ENCODE results near the gene UNC5CL. TPM values are rescaled to one million over a fixed set of nuclear protein-coding genes. Genes with fewer than 3 reads are reported as not detected.
"Not testable (repeated sequence)": the region's sequence is repeated elsewhere in the genome, so short reads cannot be mapped to it uniquely, and the experiment has no call there.

Gene UNC5CL
- total and polyA plus RNA-seq, 2 donors (not counting 1 experiment from before 2014, with no cell fraction given), result 4.5 to 4.7 TPM

DNA sequence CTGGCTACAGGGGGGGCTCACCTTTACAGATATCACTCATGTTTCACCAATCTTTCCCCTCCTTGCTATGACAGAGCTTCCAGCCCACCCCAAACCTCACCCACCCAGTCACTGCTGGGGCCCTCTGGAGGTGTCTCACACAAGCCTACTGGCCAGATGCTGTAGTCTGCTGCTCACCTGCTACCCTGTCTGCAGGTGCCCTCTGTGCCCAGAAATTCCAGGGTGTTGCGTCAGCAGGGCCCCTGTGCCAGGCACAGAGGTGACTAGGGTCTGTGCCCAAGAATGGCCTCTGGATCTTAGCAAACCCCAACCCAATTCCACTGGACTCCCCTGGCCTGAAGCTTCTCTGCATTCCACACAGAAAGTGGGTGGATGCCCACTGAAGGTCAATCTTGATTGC, 21.4 kb downstream of the UNC5CL start:
- no peaks in the 10 kb centered on the region for H3K4me1 Mint-ChIP-seq
- H3K4me2 ChIP-seq (replicated peaks; ENCODE audit: low read depth, low read length, poor library complexity, severe bottlenecking), result no peak overlapping the region
- no peak overlapping the region for H3K27ac Mint-ChIP-seq
- ATAC-seq (ENCODE audit: low read depth), result no peak
- H3K9ac ChIP-seq (ENCODE audit: low read length), result no peak overlapping the region
- H3K4me3 Mint-ChIP-seq, result no peak overlapping the region
- H3K9me3 ChIP-seq (ENCODE audit: control extremely low read depth in 1 of 3, control insufficient read depth in 2 of 3, insufficient read depth in 1 of 3, low read length in 2 of 3), result peaks cover 0 to 8% (median 0%) of the 10 kb centered on the region in 3 donors
- peaks cover 7% of the 10 kb centered on the region for H3K27me3 Mint-ChIP-seq
- ChIA-PET POLR2A (no interaction called here), CTCF (interaction anchor here (4.3 kb wide), 1 partner anchor 10 kb away, joined by 24 read pairs; no protein-coding TSS in a partner anchor)
- H3K27ac ChIP-seq (ENCODE audit: low read length in 2 of 2), result no peak overlapping the region
- H3K9me3 Mint-ChIP-seq (ENCODE audit: insufficient read depth), result no peaks in the 10 kb centered on the region
- H4K20me1 ChIP-seq (ENCODE audit: control insufficient read depth, insufficient read depth, low read length, poor library complexity, severe bottlenecking), result no peaks in the 10 kb centered on the region
- H3K36me3 ChIP-seq (replicated peaks in 1 of 2; ENCODE audit: control extremely low read depth in 1 of 2, control insufficient read depth in 1 of 2, extremely low read depth in 1 of 2, insufficient read depth in 2 of 2, low read length in 1 of 2), result no peaks in the 10 kb centered on the region
- H2AFZ ChIP-seq (ENCODE audit: insufficient read depth, low read depth, low read length, poor library complexity, severe bottlenecking), result no peak overlapping the region
- DNase-seq, result no peak
- intact Hi-C loops (cut with micrococcal nuclease), result no loop called here
- WGBS (ENCODE audit: insufficient coverage), result 88% methylated on average over 1 of the region's 1 CpG
- H3K4me1 ChIP-seq (ENCODE audit: control insufficient read depth in 2 of 2, insufficient read depth in 2 of 2, low read length in 2 of 2), result no peaks in the 10 kb centered on the region
- H3K79me2 ChIP-seq (ENCODE audit: control insufficient read depth, insufficient read depth, low read length), result no peaks in the 10 kb centered on the region
- H3K27me3 ChIP-seq (replicated peaks in 1 of 4; ENCODE audit: control extremely low read depth in 1 of 4, control insufficient read depth in 3 of 4, insufficient read depth in 4 of 4, low read length in 3 of 4), result peaks cover 0 to 3% (median 0%) of the 10 kb centered on the region in 4 experiments
- no peak overlapping the region for H3K4me3 ChIP-seq (ENCODE audit: control extremely low read depth in 1 of 5, extremely low read depth in 1 of 5, insufficient read depth in 1 of 5, low read depth in 2 of 5, low read length in 4 of 5)
- TF ChIP-seq, protein P1, sequence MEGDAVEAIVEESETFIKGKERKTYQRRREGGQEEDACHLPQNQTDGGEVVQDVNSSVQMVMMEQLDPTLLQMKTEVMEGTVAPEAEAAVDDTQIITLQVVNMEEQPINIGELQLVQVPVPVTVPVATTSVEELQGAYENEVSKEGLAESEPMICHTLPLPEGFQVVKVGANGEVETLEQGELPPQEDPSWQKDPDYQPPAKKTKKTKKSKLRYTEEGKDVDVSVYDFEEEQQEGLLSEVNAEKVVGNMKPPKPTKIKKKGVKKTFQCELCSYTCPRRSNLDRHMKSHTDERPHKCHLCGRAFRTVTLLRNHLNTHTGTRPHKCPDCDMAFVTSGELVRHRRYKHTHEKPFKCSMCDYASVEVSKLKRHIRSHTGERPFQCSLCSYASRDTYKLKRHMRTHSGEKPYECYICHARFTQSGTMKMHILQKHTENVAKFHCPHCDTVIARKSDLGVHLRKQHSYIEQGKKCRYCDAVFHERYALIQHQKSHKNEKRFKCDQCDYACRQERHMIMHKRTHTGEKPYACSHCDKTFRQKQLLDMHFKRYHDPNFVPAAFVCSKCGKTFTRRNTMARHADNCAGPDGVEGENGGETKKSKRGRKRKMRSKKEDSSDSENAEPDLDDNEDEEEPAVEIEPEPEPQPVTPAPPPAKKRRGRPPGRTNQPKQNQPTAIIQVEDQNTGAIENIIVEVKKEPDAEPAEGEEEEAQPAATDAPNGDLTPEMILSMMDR (IDR thresholded peaks at IDR 0.05), result no peak
- no peak for TF ChIP-seq EZH2 (IDR thresholded peaks at IDR 0.05; ENCODE audit: borderline replicate concordance, insufficient read depth, low read depth, low read length, poor library complexity, severe bottlenecking)

DNA sequence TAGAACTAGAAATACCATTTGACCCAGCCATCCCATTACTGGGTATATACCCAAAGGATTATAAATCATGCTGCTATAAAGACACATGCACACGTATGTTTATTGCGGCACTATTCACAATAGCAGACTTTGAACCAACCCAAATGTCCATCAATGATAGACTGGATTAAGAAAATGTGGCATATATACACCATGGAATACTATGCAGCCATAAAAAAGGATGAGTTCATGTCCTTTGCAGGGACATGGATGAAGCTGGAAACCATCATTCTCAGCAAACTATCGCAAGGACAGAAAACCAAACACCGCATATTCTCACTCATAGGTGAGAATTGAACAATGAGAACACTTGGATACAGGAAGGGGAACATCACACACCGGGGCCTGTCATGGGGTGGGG, 23.2 kb downstream of the UNC5CL start:
- H3K4me3 Mint-ChIP-seq; H3K4me2 ChIP-seq (replicated peaks; ENCODE audit: low read depth, low read length, poor library complexity, severe bottlenecking); ATAC-seq (ENCODE audit: low read depth); POLR2A ChIA-PET; H3K4me1 ChIP-seq (ENCODE audit: control insufficient read depth in 2 of 2, insufficient read depth in 2 of 2, low read length in 2 of 2); H3K27ac Mint-ChIP-seq; intact Hi-C loops (cut with micrococcal nuclease); H3K27me3 ChIP-seq (replicated peaks in 1 of 4; ENCODE audit: control extremely low read depth in 1 of 4, control insufficient read depth in 3 of 4, insufficient read depth in 4 of 4, low read length in 3 of 4); DNase-seq; H3K9me3 ChIP-seq (ENCODE audit: control extremely low read depth in 1 of 3, control insufficient read depth in 2 of 3, insufficient read depth in 1 of 3, low read length in 2 of 3); CTCF ChIA-PET; H2AFZ ChIP-seq (ENCODE audit: insufficient read depth, low read depth, low read length, poor library complexity, severe bottlenecking); H3K36me3 ChIP-seq (replicated peaks in 1 of 2; ENCODE audit: control extremely low read depth in 1 of 2, control insufficient read depth in 1 of 2, extremely low read depth in 1 of 2, insufficient read depth in 2 of 2, low read length in 1 of 2); H3K79me2 ChIP-seq (ENCODE audit: control insufficient read depth, insufficient read depth, low read length); H3K4me1 Mint-ChIP-seq; H3K27ac ChIP-seq (ENCODE audit: low read length in 2 of 2); H3K9me3 Mint-ChIP-seq (ENCODE audit: insufficient read depth); H3K9ac ChIP-seq (ENCODE audit: low read length); H3K27me3 Mint-ChIP-seq; H3K4me3 ChIP-seq (ENCODE audit: control extremely low read depth in 1 of 5, extremely low read depth in 1 of 5, insufficient read depth in 1 of 5, low read depth in 2 of 5, low read length in 4 of 5); H4K20me1 ChIP-seq (ENCODE audit: control insufficient read depth, insufficient read depth, low read length, poor library complexity, severe bottlenecking): not testable (repeated sequence)
- no CpG with 5 or more reads among the region's 5 CpGs for WGBS (ENCODE audit: insufficient coverage)
